ENCODE results near the gene RTF1. TPM values are rescaled to one million over a fixed set of nuclear protein-coding genes. Genes with fewer than 3 reads are reported as not detected.

RTF1 gene
- 12.2 and 14.6 TPM in 2 replicates for total RNA-seq

GRCh38 chr15:41416742-41417417, at the start of gene RTF1:
Gene RTF1, plus strand, starts transcription at chr15:41417095. Its CDS starts 21 bp downstream, at chr15:41417116.

GRCh38 chr15:41493205-41493901, 76.5 kb downstream of the RTF1 start, which contains the start of gene ITPKA:
Gene ITPKA, plus strand, starts transcription at chr15:41493874. Its CDS starts 54 bp downstream, at chr15:41493928.

DNA sequence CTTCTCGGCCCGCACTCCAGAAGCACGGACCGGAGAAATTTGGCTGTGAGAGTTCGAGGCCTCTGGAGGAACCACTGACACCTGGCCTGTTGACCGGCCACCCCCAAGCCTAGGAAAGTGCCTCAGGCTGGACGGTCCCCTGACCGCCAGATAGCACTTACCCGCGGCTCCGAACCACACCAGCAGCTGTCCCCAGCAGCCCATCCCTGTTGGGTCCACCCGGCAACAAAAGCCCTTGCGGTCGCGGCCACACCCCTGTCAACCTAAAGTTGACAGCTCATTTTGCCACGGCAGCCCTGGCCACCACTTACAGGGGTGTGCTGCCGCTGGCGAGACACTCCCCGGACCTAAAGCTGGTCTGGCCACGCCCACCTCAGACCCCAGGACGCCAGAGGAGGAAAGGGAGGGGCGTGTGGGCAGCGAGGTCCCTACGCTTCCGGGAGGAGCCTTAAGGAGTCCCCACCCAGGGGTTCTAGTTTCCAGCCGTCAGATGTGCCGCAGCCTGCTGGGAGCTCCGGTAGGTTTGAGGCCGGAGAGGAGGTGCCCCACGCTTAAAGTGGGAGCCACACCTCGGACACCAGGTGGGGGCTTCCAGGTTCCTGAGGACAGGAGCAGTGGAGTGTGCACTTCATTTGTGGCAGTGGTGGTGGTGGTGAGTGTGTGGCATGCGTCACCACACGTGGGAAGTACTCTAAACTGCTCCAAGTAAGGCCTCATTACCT, 96.8 kb downstream of the RTF1 start, which contains the start of gene LTK:
Gene LTK, minus strand, starts transcription at position 322 of the 722 bp plus-strand sequence. Its CDS starts 118 bp downstream, at position 204.

Other genes with a start within 250 kb of the RTF1 start
- gene EXD1, start 186.3 kb upstream of the RTF1 start, total RNA-seq = not detected in 2 replicates
- gene CHP1, start 185.8 kb upstream of the RTF1 start, total RNA-seq = 64.6 and 69.5 TPM in 2 replicates
- gene OIP5, start 84.5 kb upstream of the RTF1 start, total RNA-seq = 9.7 and 12.2 TPM in 2 replicates
- gene NUSAP1, start 84.2 kb upstream of the RTF1 start, total RNA-seq = 69.5 and 109 TPM in 2 replicates
- gene NDUFAF1, start 14.6 kb upstream of the RTF1 start, total RNA-seq = 34.4 and 39.7 TPM in 2 replicates
- gene ITPKA, start 76.8 kb downstream of the RTF1 start, total RNA-seq = 0.46 and 0.65 TPM in 2 replicates
- under 0.01 TPM in 1 of 2 replicates, not detected in the other for gene LTK, start 96.7 kb downstream of the RTF1 start, total RNA-seq
- gene RPAP1, start 127.2 kb downstream of the RTF1 start, total RNA-seq = 18.7 and 39.3 TPM in 2 replicates
- gene TYRO3, start 142.1 kb downstream of the RTF1 start, total RNA-seq = 6.2 and 7.1 TPM in 2 replicates
- 23.7 and 66.3 TPM in 2 replicates for gene MGA, start 243.3 kb downstream of the RTF1 start, total RNA-seq